Measurements from ENCODE around the gene SH3RF1. TPM values are rescaled to one million over a fixed set of nuclear protein-coding genes. Genes with fewer than 3 reads are reported as not detected.
A peak's percentile ranks its signal among the peaks of the same experiment; 100 is the strongest.

Gene SH3RF1
- total and polyA plus RNA-seq, 8 donors, result 3.4 to 47.8 (median 18.9) TPM

DNA sequence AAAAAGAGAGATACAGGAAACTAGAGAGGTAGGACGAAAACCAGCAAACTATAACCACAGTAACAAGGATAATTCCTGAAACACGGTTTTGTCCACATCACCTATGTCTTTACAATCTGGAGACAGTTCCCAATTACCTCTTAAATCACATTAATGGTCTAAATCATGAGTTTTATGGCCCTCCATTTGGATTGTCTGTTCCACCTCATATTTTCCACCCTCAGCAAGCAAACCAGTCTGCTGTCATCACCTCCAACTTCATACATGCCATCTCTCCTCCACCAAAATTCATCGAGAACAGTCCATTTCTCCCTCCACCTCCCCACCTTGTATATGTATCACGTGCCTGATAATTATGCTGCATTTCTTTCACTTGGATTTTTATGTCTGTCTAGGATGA lies 107.3 kb downstream of the SH3RF1 start:
- intact Hi-C loops (cut with DNase I; ENCODE audit: low total_unique reads), result no loop called here
- DNase-seq, result no peak
- TF ChIP-seq, protein P1, sequence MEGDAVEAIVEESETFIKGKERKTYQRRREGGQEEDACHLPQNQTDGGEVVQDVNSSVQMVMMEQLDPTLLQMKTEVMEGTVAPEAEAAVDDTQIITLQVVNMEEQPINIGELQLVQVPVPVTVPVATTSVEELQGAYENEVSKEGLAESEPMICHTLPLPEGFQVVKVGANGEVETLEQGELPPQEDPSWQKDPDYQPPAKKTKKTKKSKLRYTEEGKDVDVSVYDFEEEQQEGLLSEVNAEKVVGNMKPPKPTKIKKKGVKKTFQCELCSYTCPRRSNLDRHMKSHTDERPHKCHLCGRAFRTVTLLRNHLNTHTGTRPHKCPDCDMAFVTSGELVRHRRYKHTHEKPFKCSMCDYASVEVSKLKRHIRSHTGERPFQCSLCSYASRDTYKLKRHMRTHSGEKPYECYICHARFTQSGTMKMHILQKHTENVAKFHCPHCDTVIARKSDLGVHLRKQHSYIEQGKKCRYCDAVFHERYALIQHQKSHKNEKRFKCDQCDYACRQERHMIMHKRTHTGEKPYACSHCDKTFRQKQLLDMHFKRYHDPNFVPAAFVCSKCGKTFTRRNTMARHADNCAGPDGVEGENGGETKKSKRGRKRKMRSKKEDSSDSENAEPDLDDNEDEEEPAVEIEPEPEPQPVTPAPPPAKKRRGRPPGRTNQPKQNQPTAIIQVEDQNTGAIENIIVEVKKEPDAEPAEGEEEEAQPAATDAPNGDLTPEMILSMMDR (IDR thresholded peaks at IDR 0.05), result no peak
- TF ChIP-seq EP300 (IDR thresholded peaks at IDR 0.05) (no peak), POLR2AphosphoS5 (IDR thresholded peaks at IDR 0.05) (no peak), POLR2A (IDR thresholded peaks at IDR 0.05) (no peak)
- no peaks in the 10 kb centered on the region for H3K36me3 ChIP-seq
- no peaks in the 10 kb centered on the region for H3K9me3 ChIP-seq
- peaks cover 0 to 33% (median 12%) of the 10 kb centered on the region in 4 donors for H3K4me1 ChIP-seq
- no peak overlapping the region for H3K4me3 ChIP-seq
- no peaks in the 10 kb centered on the region for H3K27me3 ChIP-seq
- WGBS, 5 donors, result 88 to 93% (median 89%) methylated on average over 4 of the region's 4 CpGs
- no peak overlapping the region for H3K27ac ChIP-seq

DNA sequence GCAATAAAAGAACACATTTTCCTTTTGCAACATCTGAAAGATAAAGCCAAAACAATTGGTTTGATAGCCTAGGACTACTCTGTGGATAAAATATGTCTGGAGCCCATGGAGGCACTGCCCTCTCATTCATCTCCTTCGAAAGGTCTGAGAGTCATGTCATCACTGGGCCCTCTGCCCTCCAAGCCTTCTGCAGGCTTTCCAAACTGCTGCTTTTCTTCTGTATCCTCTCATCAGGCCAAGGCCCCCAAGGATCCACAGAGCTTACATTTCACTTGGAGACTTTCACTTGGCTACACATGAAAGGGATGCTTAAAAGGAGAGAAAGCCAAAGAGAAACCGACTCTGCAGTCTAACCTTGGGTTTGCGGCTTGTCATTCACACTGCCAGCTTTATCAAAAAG lies 109.9 kb downstream of the SH3RF1 start:
- Histone ChIP-seq H3K4me1 (peaks cover 0 to 27% (median 12%) of the 10 kb centered on the region in 4 donors), H3K36me3 (peaks cover 0 to 7% (median 3%) of the 10 kb centered on the region in 4 donors), H3K27ac (no peak overlapping the region), H3K27me3 (no peaks in the 10 kb centered on the region), H3K4me3 (no peak overlapping the region), H3K9me3 (no peaks in the 10 kb centered on the region)
- TF ChIP-seq, protein P1 (IDR thresholded peaks at IDR 0.05), result no peak
- TF ChIP-seq EP300 (IDR thresholded peaks at IDR 0.05) (no peak), POLR2A (IDR thresholded peaks at IDR 0.05) (no peak), POLR2AphosphoS5 (IDR thresholded peaks at IDR 0.05) (no peak)
- peak in 1 of 2 donors; percentile 43 for DNase-seq
- intact Hi-C loops (cut with DNase I; ENCODE audit: low total_unique reads), result no loop called here
- 57 to 76% (median 61%) methylated on average over 3 of the region's 3 CpGs for WGBS, 5 donors

DNA sequence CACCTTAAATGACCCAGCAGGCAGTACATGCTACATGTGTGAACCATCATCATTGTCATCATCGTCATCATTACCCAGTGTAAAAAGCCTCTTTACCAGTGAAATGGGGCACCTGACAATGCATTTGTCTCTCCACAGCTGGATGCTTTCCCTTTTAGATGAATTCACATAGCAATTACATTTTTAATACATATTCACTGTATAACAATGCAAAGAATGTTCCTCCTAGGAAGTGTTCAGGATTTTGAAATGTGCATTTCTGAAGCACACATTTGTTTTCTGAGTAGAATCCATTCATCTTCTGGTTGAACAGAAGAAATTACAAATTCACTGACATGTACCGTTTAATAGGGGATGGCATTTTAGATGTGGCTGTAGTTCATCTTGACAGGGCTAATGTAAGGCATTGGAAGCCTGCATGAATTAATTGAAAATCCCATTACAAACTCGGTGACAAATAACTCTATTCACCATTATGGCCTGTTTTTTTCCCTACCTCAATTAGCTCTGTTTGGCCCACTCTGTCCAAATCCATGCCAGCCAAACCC lies 111.1 kb downstream of the SH3RF1 start:
- no peak for DNase-seq
- intact Hi-C loops (cut with DNase I; ENCODE audit: low total_unique reads), result no loop called here
- Histone ChIP-seq H3K9me3 (no peaks in the 10 kb centered on the region), H3K27me3 (no peaks in the 10 kb centered on the region), H3K4me1 (peaks cover 0 to 21% (median 10%) of the 10 kb centered on the region in 4 donors), H3K36me3 (peaks cover 0 to 18% (median 11%) of the 10 kb centered on the region in 4 donors), H3K27ac (no peak overlapping the region), H3K4me3 (no peak overlapping the region)
- 78 to 91% (median 90%) methylated on average over 3 of the region's 3 CpGs for WGBS, 5 donors
- TF ChIP-seq, protein P1 (IDR thresholded peaks at IDR 0.05), result no peak
- TF ChIP-seq POLR2AphosphoS5 (IDR thresholded peaks at IDR 0.05) (no peak), POLR2A (IDR thresholded peaks at IDR 0.05) (no peak), EP300 (IDR thresholded peaks at IDR 0.05) (no peak)

DNA sequence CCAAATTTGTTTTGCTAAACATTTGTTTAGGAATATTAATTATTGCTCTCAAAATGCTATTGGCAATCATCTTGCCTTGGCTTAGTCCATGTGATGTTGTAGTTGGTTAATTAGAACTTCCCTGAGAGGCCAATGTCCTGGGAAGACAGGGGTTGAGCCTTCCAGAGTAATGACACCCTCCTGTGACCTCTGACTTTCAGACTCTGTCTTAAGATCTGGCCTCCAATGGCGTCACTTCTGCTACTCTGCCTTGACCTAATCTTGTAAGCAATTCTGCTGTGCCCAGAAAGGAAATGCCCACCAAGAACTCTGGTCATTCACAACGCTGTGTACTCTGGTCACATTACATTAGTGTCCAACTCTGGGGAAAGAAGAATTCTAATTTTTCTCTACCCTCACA lies 111.9 kb downstream of the SH3RF1 start:
- DNase-seq, result no peak
- no peaks in the 10 kb centered on the region for H3K9me3 ChIP-seq
- TF ChIP-seq, protein P1 (IDR thresholded peaks at IDR 0.05), result no peak
- no peak for TF ChIP-seq EP300 (IDR thresholded peaks at IDR 0.05)
- TF ChIP-seq POLR2A (IDR thresholded peaks at IDR 0.05), result no peak
- no peak for TF ChIP-seq POLR2AphosphoS5 (IDR thresholded peaks at IDR 0.05)
- no peak overlapping the region for H3K4me3 ChIP-seq
- peaks cover 0 to 23% (median 13%) of the 10 kb centered on the region in 4 donors for H3K36me3 ChIP-seq
- 83 to 91% (median 87%) methylated on average over 2 of the region's 2 CpGs for WGBS, 5 donors
- H3K4me1 ChIP-seq, result peaks cover 0 to 29% (median 14%) of the 10 kb centered on the region in 4 donors
- intact Hi-C loops (cut with DNase I; ENCODE audit: low total_unique reads), result no loop called here
- no peaks in the 10 kb centered on the region for H3K27me3 ChIP-seq
- H3K27ac ChIP-seq, result no peak overlapping the region
